Measurements from ENCODE around the gene WT1. TPM values are rescaled to one million over a fixed set of nuclear protein-coding genes. Genes with fewer than 3 reads are reported as not detected.

WT1 gene
- total and polyA plus RNA-seq, 2 donors = 0.05 to 2.3 TPM

DNA sequence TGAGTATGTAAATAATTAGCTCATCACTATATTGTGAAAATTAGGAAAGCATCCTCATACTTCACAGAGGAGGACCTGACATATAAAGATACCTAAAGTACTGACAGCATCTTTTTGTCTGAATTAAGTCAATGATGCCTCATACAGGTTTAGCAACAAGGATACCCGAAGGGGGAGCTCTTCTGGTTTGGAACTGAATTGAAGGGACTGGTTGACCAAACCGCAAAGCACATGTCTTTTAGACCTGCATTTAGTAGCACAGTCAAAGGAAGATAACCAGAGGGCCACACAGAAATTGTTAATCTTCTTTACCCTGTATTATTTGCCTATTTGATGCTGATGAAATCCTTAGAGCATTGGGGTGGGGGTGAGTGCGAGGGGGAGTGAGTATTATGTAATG, 12.9 kb upstream of the WT1 start:
- Histone ChIP-seq H3K27ac (ENCODE audit: low read depth) (no peak overlapping the region), H3K4me1 (ENCODE audit: insufficient read depth) (no peaks in the 10 kb centered on the region), H3K4me3 (ENCODE audit: low read depth, low read length) (no peak overlapping the region), H3K36me3 (ENCODE audit: insufficient read depth) (no peaks in the 10 kb centered on the region)
- DNase-seq (ENCODE audit: extremely low spot score) = no peak
- WGBS = 29% methylated on average over 3 of the region's 3 CpGs

DNA sequence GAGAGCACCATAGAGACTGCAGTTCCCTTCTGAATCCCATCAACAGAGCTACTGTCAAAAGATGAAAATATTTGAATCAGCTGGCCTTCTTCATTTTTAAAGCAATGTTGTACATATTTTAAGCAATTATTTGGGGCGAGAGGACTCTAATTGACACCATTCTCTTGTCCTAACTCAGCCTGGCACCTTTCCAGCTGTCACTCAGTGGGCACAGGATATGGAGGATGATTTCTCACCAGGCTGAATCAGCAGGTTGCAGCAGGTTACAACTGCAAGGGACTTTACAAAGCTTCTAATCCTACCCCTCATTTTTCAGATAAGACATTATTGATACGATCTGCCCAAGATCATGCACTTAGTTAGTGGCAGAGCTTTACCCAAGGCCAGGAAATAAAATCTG, 11.9 kb upstream of the WT1 start:
- Histone ChIP-seq H3K36me3 (ENCODE audit: insufficient read depth) (no peaks in the 10 kb centered on the region), H3K4me1 (ENCODE audit: insufficient read depth) (no peaks in the 10 kb centered on the region), H3K27ac (ENCODE audit: low read depth) (no peak overlapping the region), H3K4me3 (ENCODE audit: low read depth, low read length) (no peak overlapping the region)
- DNase-seq (ENCODE audit: extremely low spot score) = no peak
- WGBS = 50% methylated on average over 2 of the region's 2 CpGs

DNA sequence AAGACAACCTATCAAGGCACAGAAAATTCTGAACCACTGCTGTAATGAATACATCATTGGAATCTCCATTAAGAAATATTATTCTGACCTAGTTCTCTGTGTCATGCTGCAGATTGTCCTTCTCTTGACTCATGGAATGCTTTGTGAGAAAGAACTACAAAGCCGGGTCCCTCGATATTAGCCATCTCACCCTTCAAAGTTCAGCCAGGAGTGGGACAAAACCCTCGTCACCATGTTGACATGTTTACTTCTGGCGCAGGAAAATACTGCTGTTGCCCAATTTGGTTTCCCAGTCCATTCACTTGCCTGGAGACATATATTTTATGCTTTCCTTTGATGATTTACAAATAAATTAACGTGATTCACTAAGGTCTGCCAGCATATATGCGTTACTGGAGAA, 10.9 kb upstream of the WT1 start:
- H3K4me3 ChIP-seq (ENCODE audit: low read depth, low read length) = no peak overlapping the region
- H3K27ac ChIP-seq (ENCODE audit: low read depth) = no peak overlapping the region
- no peak for DNase-seq (ENCODE audit: extremely low spot score)
- no peaks in the 10 kb centered on the region for H3K4me1 ChIP-seq (ENCODE audit: insufficient read depth)
- H3K36me3 ChIP-seq (ENCODE audit: insufficient read depth) = no peaks in the 10 kb centered on the region
- WGBS = 57% methylated on average over 6 of the region's 6 CpGs

GRCh38 chr11:32444186-32444585, 8.8 kb upstream of the WT1 start:
- WGBS = 84% methylated on average over 4 of the region's 4 CpGs
- H3K4me3 ChIP-seq (ENCODE audit: low read depth, low read length) = no peak overlapping the region
- H3K27ac ChIP-seq (ENCODE audit: low read depth) = no peak overlapping the region
- no peaks in the 10 kb centered on the region for H3K36me3 ChIP-seq (ENCODE audit: insufficient read depth)
- no peak for DNase-seq (ENCODE audit: extremely low spot score)
- H3K4me1 ChIP-seq (ENCODE audit: insufficient read depth) = no peaks in the 10 kb centered on the region

- 15% methylated on average over 9 of the region's 9 CpGs for WGBS
- DNase-seq (ENCODE audit: extremely low spot score) = no peak
- peaks cover 1% of the 10 kb centered on the region for H3K4me1 ChIP-seq (ENCODE audit: insufficient read depth)
- H3K36me3 ChIP-seq (ENCODE audit: insufficient read depth) = no peaks in the 10 kb centered on the region
- H3K4me3 ChIP-seq (ENCODE audit: low read depth, low read length) = no peak overlapping the region
- H3K27ac ChIP-seq (ENCODE audit: low read depth) = no peak overlapping the region
These were observed 5.6 kb upstream of the WT1 start for GRCh38 chr11:32440916-32441315.

GRCh38 chr11:32440312-32440908, 5.1 kb upstream of the WT1 start:
- Histone ChIP-seq H3K27ac (ENCODE audit: low read depth) (no peak overlapping the region), H3K4me1 (ENCODE audit: insufficient read depth) (peaks cover 1% of the 10 kb centered on the region), H3K36me3 (ENCODE audit: insufficient read depth) (no peaks in the 10 kb centered on the region), H3K4me3 (ENCODE audit: low read depth, low read length) (no peak overlapping the region)
- 29% methylated on average over 6 of the region's 6 CpGs for WGBS
- DNase-seq (ENCODE audit: extremely low spot score) = no peak

- WGBS = 14% methylated on average over 21 of the region's 21 CpGs
- DNase-seq (ENCODE audit: extremely low spot score) = no peak
- no peak overlapping the region for H3K4me3 ChIP-seq (ENCODE audit: low read depth, low read length)
- no peaks in the 10 kb centered on the region for H3K36me3 ChIP-seq (ENCODE audit: insufficient read depth)
- no peak overlapping the region for H3K27ac ChIP-seq (ENCODE audit: low read depth)
- H3K4me1 ChIP-seq (ENCODE audit: insufficient read depth) = peaks cover 3% of the 10 kb centered on the region
These were observed 4.3 kb upstream of the WT1 start for GRCh38 chr11:32439501-32440210.

GRCh38 chr11:32438866-32439489, 3.6 kb upstream of the WT1 start:
- H3K27ac ChIP-seq (ENCODE audit: low read depth) = no peak overlapping the region
- H3K4me1 ChIP-seq (ENCODE audit: insufficient read depth) = peaks cover 3% of the 10 kb centered on the region
- H3K4me3 ChIP-seq (ENCODE audit: low read depth, low read length) = no peak overlapping the region
- H3K36me3 ChIP-seq (ENCODE audit: insufficient read depth) = no peaks in the 10 kb centered on the region
- DNase-seq (ENCODE audit: extremely low spot score) = no peak
- 4% methylated on average over 47 of the region's 47 CpGs for WGBS

DNA sequence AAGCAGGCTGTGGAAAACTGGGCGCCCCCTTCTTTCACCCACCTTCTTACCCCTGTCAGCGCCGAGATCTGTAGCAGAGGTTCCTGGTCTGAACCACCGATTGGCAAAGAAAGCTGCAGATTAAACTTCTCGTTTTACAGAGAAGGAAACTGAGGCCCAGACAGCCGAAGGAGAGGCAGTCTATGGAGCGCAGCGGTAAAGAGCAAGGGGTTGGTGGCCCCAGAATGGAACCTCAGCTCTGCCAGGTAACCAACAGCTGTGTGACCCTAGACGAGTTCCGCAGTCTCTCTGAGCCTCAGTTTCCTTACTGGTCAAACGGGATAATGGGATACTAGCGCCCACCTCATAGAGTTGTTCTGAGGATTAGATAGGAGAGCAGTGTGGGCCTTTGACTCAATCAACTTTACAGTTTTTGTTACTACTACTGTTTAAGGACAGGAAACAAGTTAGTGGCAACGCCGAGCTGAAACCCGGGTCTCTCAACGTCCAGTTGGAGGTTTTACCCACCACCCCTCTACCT, 3.1 kb upstream of the WT1 start:
- no peaks in the 10 kb centered on the region for H3K36me3 ChIP-seq (ENCODE audit: insufficient read depth)
- DNase-seq (ENCODE audit: extremely low spot score) = no peak
- H3K4me3 ChIP-seq (ENCODE audit: low read depth, low read length) = no peak overlapping the region
- WGBS = 9% methylated on average over 16 of the region's 16 CpGs
- no peak overlapping the region for H3K27ac ChIP-seq (ENCODE audit: low read depth)
- peaks cover 3% of the 10 kb centered on the region for H3K4me1 ChIP-seq (ENCODE audit: insufficient read depth)

DNA sequence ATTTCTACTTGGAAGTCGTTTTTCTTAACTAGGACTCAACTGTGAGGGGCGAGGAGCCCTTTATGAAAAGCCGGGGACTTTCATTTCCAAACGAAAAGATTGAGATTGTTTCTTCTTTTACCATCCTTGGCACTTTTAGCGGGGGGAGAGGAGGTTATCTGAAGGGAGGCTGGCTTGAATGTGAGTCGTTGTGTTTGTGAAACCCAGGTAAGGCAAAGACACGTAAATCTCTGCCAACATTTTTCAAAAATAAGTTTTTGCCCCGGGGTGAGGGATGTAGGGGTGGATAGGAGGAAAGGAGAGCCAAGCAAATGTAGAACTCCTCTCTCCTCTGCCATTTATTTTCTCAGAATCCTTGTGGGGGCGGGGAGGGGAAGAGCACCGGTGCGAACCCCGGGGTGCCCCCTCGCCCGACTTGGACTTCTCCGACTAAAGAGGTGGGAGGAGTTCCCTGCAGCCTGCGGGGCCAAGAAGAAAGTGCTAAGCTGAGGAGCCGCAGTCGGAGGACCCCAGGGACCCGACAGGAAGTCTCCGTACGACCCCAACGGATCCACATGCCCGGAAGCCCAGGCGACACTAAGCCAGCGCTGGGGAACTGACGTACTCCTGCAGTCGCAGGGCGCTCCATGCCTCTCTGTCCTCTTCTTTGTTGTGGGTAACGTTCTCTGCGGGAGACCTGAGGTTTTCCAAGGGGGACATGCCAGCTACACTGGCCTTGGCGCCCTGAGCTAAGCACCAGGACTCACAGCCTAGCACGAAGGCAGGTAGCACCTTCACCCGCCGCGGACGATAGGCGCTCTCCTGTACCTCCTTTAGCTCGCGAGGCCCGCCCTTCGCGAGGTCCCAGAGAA, 2.4 kb upstream of the WT1 start:
- 5% methylated on average over 42 of the region's 42 CpGs for WGBS
- H3K4me1 ChIP-seq (ENCODE audit: insufficient read depth) = peaks cover 3% of the 10 kb centered on the region
- DNase-seq (ENCODE audit: extremely low spot score) = no peak
- H3K4me3 ChIP-seq (ENCODE audit: low read depth, low read length) = no peak overlapping the region
- no peak overlapping the region for H3K27ac ChIP-seq (ENCODE audit: low read depth)
- no peaks in the 10 kb centered on the region for H3K36me3 ChIP-seq (ENCODE audit: insufficient read depth)

DNA sequence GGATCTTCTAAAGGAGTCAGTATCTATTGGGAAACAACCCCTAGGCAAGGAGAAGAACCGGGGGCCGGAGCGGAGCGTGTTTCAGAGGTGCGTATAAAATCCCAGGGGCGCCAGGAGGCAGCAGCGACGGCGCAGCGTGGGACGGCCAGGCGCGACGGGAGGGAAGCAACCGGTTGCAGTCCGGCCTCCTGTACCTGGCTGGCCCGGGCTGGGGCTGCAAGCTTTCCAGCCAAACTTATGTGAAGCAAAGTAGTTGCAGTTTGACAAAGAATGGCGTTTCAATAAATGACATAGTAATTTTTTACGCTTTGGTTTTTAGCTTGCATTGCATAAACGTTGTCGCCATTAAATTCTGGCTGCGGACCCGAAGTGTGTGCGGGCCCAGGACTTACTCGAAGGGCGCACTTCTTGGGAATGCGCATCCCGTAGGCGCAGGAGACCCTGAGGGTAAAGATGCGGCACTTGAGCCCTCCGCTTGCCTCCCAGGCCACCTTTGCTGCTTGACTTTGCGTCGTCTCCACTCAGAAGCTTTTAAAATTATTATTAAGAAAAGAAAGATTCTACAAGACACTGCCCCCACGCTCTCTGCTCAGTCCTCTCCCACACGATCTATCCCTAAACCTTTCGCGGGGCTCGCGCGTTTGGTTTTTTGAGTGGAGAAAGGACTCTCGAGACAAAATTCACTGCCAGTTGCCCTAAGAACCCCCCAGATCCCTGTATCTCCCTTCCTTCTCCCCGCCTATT, 1.6 kb upstream of the WT1 start:
- no peak overlapping the region for H3K4me3 ChIP-seq (ENCODE audit: low read depth, low read length)

GRCh38 chr11:32435942-32436750, 807 bp upstream of the WT1 start:
- Histone ChIP-seq H3K4me3 (ENCODE audit: low read depth, low read length) (no peak overlapping the region), H3K27ac (ENCODE audit: low read depth) (no peak overlapping the region), H3K36me3 (ENCODE audit: insufficient read depth) (no peaks in the 10 kb centered on the region), H3K4me1 (ENCODE audit: insufficient read depth) (peaks cover 3% of the 10 kb centered on the region)
- no peak for DNase-seq (ENCODE audit: extremely low spot score)
- WGBS = 3% methylated on average over 42 of the region's 42 CpGs

More for the DNA sequence above, 1.6 kb upstream of the WT1 start:
- 5% methylated on average over 42 of the region's 42 CpGs for WGBS
- Histone ChIP-seq H3K27ac (ENCODE audit: low read depth) (no peak overlapping the region), H3K36me3 (ENCODE audit: insufficient read depth) (no peaks in the 10 kb centered on the region), H3K4me1 (ENCODE audit: insufficient read depth) (peaks cover 3% of the 10 kb centered on the region)
- DNase-seq (ENCODE audit: extremely low spot score) = no peak

Measured in urinary bladder (tissue), 4 donors.